HG02870 (cell line): ENCODE data around the gene TMEM184C.

Source experiments
- ATAC-seq: cut with Tn5 transposase; IDR thresholded peaks from one replicate; pipeline ENCODE4 v1.9.1; 2021; ENCODE audit warnings: mild to moderate bottlenecking, moderate library complexity; ENCODE audit not compliant: unreplicated experiment

Gene TMEM184C

GRCh38 chr4:147599206-147599605 is 18.0 kb upstream of the TMEM184C start:
- ATAC-seq, result no peak

- no peak for ATAC-seq
These were observed 17.4 kb upstream of the TMEM184C start for GRCh38 chr4:147599769-147600168.

- no peak for ATAC-seq
These were observed 11.7 kb upstream of the TMEM184C start for GRCh38 chr4:147605499-147605898.

GRCh38 chr4:147607471-147607870 is 9.7 kb upstream of the TMEM184C start:
- no peak for ATAC-seq

GRCh38 chr4:147610686-147611085 is 6.5 kb upstream of the TMEM184C start:
- no peak for ATAC-seq

GRCh38 chr4:147616849-147617172 is 386 bp upstream of the TMEM184C start:
- peak; percentile 3 for ATAC-seq

GRCh38 chr4:147617841-147618691 is 869 bp downstream of the TMEM184C start:
- peak; percentile 9 for ATAC-seq

- ATAC-seq, result no peak
These were observed 3.1 kb downstream of the TMEM184C start for GRCh38 chr4:147620315-147620714.

GRCh38 chr4:147625733-147626132 is 8.5 kb downstream of the TMEM184C start:
- no peak for ATAC-seq

GRCh38 chr4:147626903-147627302 is 9.7 kb downstream of the TMEM184C start:
- no peak for ATAC-seq

GRCh38 chr4:147628415-147628814 is 11.2 kb downstream of the TMEM184C start:
- no peak for ATAC-seq

- ATAC-seq, result no peak
These were observed 12.9 kb downstream of the TMEM184C start for GRCh38 chr4:147629783-147630730.

GRCh38 chr4:147633113-147633512 is 15.9 kb downstream of the TMEM184C start:
- ATAC-seq, result no peak

- no peak for ATAC-seq
These were observed 16.4 kb downstream of the TMEM184C start for GRCh38 chr4:147633643-147634042.

- ATAC-seq, result no peak
These were observed 18.2 kb downstream of the TMEM184C start for GRCh38 chr4:147635348-147635747.

- ATAC-seq, result no peak
These were observed 21.2 kb downstream of the TMEM184C start for GRCh38 chr4:147638365-147638764.

- peak; percentile 74 for ATAC-seq
These were observed 21.7 kb downstream of the TMEM184C start for GRCh38 chr4:147638942-147639341.

- ATAC-seq, result no peak
These were observed 22.2 kb downstream of the TMEM184C start for GRCh38 chr4:147639388-147639787.

- no peak for ATAC-seq
These were observed 23.1 kb downstream of the TMEM184C start for GRCh38 chr4:147640331-147640730.

- no peak for ATAC-seq
These were observed 26.4 kb downstream of the TMEM184C start for GRCh38 chr4:147643616-147644015.

- ATAC-seq, result no peak
These were observed 27.3 kb downstream of the TMEM184C start for GRCh38 chr4:147644471-147644870.

GRCh38 chr4:147645099-147645498 is 27.9 kb downstream of the TMEM184C start:
- no peak for ATAC-seq
